Activated CD4-positive, alpha-beta T cell treated with anti-CD3 and anti-CD28 coated beads, Interleukin-2, Interleukin-6, amounts not matched to agents 100 ng/mL and 50 ng/mL, durations not matched to agents 16 hours and 8 hours (primary cell): ENCODE measurements around the gene GPATCH2L.

Experiments
- DNase-seq: peaks from one replicate; pipeline ENCODE4 v3.0.0-alpha.2; 2020

Gene GPATCH2L

GRCh38 chr14:76259029-76259735 lies 107.5 kb downstream of the GPATCH2L start:
- DNase-seq: no peak

GRCh38 chr14:76260749-76261148 lies 109.0 kb downstream of the GPATCH2L start:
- no peak for DNase-seq

GRCh38 chr14:76261371-76261811 lies 109.7 kb downstream of the GPATCH2L start:
- no peak for DNase-seq

GRCh38 chr14:76262641-76263040 lies 110.9 kb downstream of the GPATCH2L start:
- no peak for DNase-seq
